Epidermal melanocyte (primary cell): Measurements from ENCODE around the gene PHF19.

Experiments used
- DNase-seq: peaks from one replicate; pipeline ENCODE4 v3.0.0; 2011; ENCODE audit warnings: low spot score; ENCODE audit not compliant: insufficient read length

PHF19 gene

GRCh38 chr9:120913647-120914264 lies 36.8 kb upstream of the PHF19 start:
- no peak for DNase-seq

GRCh38 chr9:120912958-120913646 lies 36.1 kb upstream of the PHF19 start:
- no peak for DNase-seq

- no peak for DNase-seq
These were observed 34.4 kb upstream of the PHF19 start for GRCh38 chr9:120911295-120911837.

- DNase-seq = no peak
These were observed 33.7 kb upstream of the PHF19 start for GRCh38 chr9:120910643-120911042.

GRCh38 chr9:120909904-120910303 lies 32.9 kb upstream of the PHF19 start:
- no peak for DNase-seq

- DNase-seq = no peak
These were observed 28.6 kb upstream of the PHF19 start for GRCh38 chr9:120905315-120906164.

- DNase-seq = no peak
These were observed 28.0 kb upstream of the PHF19 start for GRCh38 chr9:120904978-120905301.

GRCh38 chr9:120904061-120904977 lies 27.3 kb upstream of the PHF19 start:
- DNase-seq = no peak

GRCh38 chr9:120902569-120903535 lies 25.9 kb upstream of the PHF19 start:
- no peak for DNase-seq

- DNase-seq = no peak
These were observed 25.0 kb upstream of the PHF19 start for GRCh38 chr9:120901755-120902568.

GRCh38 chr9:120900824-120901223 lies 23.8 kb upstream of the PHF19 start:
- no peak for DNase-seq

GRCh38 chr9:120899490-120900068 lies 22.6 kb upstream of the PHF19 start:
- no peak for DNase-seq

GRCh38 chr9:120898396-120898795 lies 21.4 kb upstream of the PHF19 start:
- no peak for DNase-seq

GRCh38 chr9:120895951-120896350 lies 19.0 kb upstream of the PHF19 start:
- DNase-seq = no peak

- peak; percentile 25 for DNase-seq
These were observed 17.5 kb upstream of the PHF19 start for GRCh38 chr9:120894321-120895148.

- DNase-seq = peak; percentile 11
These were observed 16.8 kb upstream of the PHF19 start for GRCh38 chr9:120893611-120894307.
